Measurements from ENCODE around the gene RCAN3.

DNA sequence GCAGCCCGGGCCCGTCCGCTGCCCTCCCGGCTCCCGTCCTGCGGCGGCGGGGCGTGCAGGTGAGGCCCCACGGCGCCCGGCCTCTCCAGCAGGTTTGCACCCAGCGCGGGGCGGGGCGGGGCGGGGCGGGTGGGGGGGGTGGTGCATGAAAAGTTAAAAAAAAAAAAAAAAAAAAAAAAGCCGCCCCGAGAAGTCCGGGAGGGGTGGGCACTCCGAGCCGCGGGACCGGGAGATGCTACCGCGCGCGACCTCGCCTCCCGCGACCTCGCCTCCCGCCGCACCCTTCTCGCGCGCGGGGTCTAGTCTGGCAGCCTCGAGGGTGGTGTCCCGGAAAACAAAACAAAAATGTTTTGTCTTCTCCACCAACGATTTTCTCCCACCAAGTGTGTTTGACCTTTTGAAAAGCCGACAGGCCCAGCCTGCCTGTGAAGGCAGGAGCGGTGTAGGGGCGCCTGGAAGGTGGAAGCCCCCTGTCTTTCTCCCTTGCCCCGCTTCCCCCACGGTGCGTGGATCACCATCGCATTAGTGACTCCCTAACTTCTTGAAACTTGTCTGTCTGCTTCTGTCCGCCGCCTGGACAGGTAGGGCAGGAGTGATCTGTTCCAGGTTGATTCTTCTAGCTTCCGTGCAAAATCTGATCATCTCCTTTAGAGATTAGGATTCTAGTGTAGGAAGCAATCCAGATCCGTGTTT lies 569 bp downstream of the RCAN3 start:
- TF ChIP-seq, protein P1, sequence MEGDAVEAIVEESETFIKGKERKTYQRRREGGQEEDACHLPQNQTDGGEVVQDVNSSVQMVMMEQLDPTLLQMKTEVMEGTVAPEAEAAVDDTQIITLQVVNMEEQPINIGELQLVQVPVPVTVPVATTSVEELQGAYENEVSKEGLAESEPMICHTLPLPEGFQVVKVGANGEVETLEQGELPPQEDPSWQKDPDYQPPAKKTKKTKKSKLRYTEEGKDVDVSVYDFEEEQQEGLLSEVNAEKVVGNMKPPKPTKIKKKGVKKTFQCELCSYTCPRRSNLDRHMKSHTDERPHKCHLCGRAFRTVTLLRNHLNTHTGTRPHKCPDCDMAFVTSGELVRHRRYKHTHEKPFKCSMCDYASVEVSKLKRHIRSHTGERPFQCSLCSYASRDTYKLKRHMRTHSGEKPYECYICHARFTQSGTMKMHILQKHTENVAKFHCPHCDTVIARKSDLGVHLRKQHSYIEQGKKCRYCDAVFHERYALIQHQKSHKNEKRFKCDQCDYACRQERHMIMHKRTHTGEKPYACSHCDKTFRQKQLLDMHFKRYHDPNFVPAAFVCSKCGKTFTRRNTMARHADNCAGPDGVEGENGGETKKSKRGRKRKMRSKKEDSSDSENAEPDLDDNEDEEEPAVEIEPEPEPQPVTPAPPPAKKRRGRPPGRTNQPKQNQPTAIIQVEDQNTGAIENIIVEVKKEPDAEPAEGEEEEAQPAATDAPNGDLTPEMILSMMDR (IDR thresholded peaks at IDR 0.05) = no peak
- TF ChIP-seq POLR2A (IDR thresholded peaks at IDR 0.05) (no peak), EP300 (IDR thresholded peaks at IDR 0.05) (no peak)
